ENCODE measurements around the gene COPZ1.
"Not testable (repeated sequence)": the region's sequence is repeated elsewhere in the genome, so short reads cannot be mapped to it uniquely, and the experiment has no call there.

The COPZ1 gene

GRCh38 chr12:54311051-54311450 is 13.9 kb upstream of the COPZ1 start:
- no peak for DNase-seq (ENCODE audit: low read depth)
- no peak for TF ChIP-seq CTCF (conservative IDR thresholded peaks at IDR 0.05; ENCODE audit: low read depth, low read length)
- H3K4me3 ChIP-seq (ENCODE audit: low read depth, low read length): no peak overlapping the region

- not testable (repeated sequence) for DNase-seq (ENCODE audit: low read depth); H3K4me3 ChIP-seq (ENCODE audit: low read depth, low read length)
Observed at GRCh38 chr12:54312309-54312708, 12.6 kb upstream of the COPZ1 start.

DNA sequence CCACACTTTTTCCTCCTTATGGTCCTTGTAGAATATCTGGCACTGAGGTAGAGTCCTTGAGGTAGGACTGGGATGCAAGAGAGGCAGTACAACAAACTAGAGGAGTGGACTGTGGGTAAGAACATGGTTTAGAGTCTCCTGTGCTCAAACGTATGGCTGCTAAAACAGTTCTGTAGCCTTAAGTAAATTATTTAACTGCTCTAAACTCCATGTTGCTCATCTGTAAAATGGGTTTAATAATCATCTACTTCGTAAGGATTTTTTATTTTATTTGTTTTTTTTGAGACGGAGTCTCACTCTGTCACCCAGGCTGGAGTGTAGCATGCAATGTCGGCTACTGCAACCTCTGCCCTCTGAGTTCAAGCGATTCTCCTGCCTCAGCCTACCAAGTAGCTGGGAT is 3.6 kb upstream of the COPZ1 start:
- TF ChIP-seq CTCF (conservative IDR thresholded peaks at IDR 0.05; ENCODE audit: low read depth, low read length): no peak
- no peak overlapping the region for H3K4me3 ChIP-seq (ENCODE audit: low read depth, low read length)
- DNase-seq (ENCODE audit: low read depth): no peak

DNA sequence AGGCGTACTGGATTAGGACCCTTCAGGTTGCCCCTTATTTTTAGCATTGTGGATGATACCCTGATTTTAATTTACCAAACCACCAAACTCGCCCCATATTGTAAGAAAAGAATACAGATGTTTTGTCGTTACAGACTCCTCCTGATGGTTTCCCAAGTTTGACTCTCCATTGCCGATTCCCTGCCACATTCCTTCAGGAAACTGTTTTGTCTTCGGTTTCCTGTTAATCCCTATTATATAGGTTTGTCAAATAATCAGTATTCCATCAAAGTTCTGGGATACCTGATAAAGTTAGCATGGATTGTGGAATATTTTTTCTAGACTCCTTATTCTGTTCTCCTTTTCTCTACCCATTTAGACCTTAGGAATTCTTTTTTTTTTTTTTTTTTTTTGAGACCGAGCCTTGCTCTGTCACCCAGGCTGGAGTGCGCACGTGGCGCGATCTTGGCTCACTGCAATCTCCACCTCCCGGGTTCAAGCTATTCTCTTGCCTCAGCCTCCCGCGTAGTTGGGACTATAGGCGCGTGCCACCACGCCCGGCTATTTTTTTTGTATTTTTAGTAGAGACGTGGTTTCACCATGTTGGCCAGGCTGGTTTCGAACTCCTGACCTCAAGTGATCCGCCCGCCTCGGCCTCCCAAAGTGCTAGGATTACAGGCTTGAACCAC is 645 bp downstream of the COPZ1 start:
- peak overlapping the region; percentile 68 for H3K4me3 ChIP-seq (ENCODE audit: low read depth, low read length)
- DNase-seq (ENCODE audit: low read depth): not testable (repeated sequence)

DNA sequence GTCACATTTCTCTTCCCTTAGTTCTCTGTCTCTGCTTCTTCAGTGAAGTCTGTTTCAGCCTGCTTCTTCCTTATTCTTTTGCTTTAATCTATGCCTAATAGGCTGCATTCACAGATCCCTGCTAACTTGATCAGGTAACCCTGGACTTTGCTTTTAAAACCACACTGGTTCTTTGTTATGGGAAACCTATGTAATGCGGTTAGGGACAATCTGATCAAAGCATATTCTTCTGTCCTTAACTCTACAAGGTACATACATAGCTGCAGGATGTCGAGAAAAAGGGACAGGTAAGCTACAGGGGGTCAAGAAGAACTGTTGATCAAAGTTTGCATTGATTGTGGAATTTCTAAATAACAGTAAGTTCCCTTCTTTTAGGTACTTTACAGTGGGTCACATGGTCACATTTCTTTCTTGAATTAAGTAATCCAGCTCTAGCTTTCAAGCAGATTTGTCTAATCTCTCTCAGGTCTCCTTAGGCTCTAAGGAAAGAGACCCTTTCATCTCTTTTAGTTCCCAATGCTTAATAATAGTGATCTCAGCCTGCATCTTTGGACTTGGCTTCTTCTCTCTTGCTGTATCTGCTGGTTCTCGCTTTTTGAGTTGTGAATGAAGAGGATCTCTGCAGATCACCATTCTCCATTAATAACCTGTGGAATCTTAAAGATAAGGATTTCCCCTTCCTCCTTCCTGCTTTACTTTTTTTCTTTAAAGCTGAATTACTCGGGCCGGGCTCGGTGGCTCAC is 3.8 kb downstream of the COPZ1 start:
- H3K4me3 ChIP-seq (ENCODE audit: low read depth, low read length): no peak overlapping the region
- TF ChIP-seq CTCF (conservative IDR thresholded peaks at IDR 0.05; ENCODE audit: low read depth, low read length): no peak
- no peak for DNase-seq (ENCODE audit: low read depth)

- DNase-seq (ENCODE audit: low read depth): no peak
- TF ChIP-seq CTCF (conservative IDR thresholded peaks at IDR 0.05; ENCODE audit: low read depth, low read length): no peak
- no peak overlapping the region for H3K4me3 ChIP-seq (ENCODE audit: low read depth, low read length)
Observed at GRCh38 chr12:54329759-54330158, 4.8 kb downstream of the COPZ1 start.

- no peak for DNase-seq (ENCODE audit: low read depth)
- TF ChIP-seq CTCF (conservative IDR thresholded peaks at IDR 0.05; ENCODE audit: low read depth, low read length): no peak
- no peak overlapping the region for H3K4me3 ChIP-seq (ENCODE audit: low read depth, low read length)
Observed at GRCh38 chr12:54330442-54330841, 5.5 kb downstream of the COPZ1 start.

GRCh38 chr12:54331461-54331860 is 6.5 kb downstream of the COPZ1 start:
- no peak for TF ChIP-seq CTCF (conservative IDR thresholded peaks at IDR 0.05; ENCODE audit: low read depth, low read length)
- no peak overlapping the region for H3K4me3 ChIP-seq (ENCODE audit: low read depth, low read length)
- no peak for DNase-seq (ENCODE audit: low read depth)

Measured in choroid plexus epithelial cell (primary cell).